DMS153 treated with DMSO at 0.1 percent for 48 hours (cell line): Measurements from ENCODE around the gene METRNL.

Source experiments
- DNase-seq: peaks from one replicate; lab custom pipeline; 2025; ENCODE audit not compliant: unreplicated experiment; lab: John Stamatoyannopoulos, UW

METRNL gene

GRCh38 chr17:83078378-83079351 lies 744 bp upstream of the METRNL start:
- DNase-seq, result no peak

DNA sequence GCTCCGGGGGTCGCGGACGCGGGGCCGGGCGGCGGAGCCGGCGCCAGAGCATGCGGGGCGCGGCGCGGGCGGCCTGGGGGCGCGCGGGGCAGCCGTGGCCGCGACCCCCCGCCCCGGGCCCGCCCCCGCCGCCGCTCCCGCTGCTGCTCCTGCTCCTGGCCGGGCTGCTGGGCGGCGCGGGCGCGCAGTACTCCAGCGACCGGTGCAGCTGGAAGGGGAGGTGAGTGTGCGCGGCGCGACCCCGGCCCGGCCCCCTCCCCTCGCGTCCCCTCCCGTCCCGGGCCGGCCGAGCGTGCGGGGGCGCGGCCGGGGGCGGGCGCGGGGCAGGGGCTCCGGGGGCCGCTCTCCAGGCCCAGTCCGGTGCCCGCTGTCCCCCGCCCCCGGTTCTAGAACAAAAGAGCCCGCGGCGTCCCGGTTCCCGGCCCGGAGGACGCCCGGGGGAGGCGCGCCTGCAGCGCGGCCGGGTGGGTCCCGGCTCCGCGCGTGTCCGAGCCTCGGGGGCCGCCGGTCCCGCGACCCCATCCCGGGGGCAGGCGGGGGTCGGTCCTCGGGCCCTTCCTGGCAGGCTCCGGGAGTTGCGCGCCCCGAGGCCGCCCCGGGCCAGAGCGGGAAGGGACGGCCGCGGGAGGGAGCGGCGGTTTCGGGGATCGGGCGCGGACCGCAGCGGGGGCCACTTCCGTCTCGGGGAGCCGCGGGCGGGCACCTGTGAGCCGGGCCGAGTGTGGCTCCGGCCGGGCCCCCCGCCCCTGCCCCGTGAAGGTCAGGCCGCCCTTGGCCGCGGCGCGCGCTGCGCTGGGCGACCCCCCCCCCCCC lies 563 bp downstream of the METRNL start:
- no peak for DNase-seq

DNA sequence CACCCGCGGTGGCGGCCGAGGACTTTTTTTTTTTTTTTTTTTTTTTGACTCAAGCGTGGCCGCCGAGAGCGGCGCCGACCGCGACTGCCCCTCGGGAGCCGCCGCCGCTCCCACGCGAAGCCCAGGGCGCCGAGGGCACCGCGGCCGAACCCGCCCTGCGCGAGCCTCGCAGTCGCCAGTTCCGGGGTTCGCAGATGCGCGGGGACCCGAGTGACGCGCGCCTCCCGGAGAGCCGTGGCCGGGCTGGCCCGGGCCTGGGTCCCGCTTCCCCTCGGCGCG lies 1.1 kb downstream of the METRNL start:
- DNase-seq, result no peak

GRCh38 chr17:83080858-83081683 lies 1.7 kb downstream of the METRNL start:
- no peak for DNase-seq

GRCh38 chr17:83081684-83082201 lies 2.3 kb downstream of the METRNL start:
- no peak for DNase-seq

DNA sequence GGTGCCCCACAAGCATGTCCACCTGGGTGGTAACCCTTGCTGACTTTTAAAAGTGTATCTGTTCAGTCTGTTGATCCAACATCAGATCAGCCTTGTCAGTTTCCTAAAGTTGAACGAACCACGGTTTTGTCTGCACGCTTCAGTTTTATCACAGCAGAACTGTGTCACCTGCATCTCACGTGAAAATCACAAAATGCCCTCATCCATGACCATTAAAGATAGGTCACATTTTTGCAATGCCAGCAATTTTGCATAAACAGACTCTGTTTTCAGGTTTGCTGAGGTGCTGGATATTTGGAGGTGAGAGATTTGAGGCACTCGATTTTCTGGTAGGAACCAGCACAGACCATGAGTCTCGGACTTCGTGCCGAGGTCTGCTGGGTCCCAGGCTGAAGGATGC lies 3.0 kb downstream of the METRNL start:
- no peak for DNase-seq

DNA sequence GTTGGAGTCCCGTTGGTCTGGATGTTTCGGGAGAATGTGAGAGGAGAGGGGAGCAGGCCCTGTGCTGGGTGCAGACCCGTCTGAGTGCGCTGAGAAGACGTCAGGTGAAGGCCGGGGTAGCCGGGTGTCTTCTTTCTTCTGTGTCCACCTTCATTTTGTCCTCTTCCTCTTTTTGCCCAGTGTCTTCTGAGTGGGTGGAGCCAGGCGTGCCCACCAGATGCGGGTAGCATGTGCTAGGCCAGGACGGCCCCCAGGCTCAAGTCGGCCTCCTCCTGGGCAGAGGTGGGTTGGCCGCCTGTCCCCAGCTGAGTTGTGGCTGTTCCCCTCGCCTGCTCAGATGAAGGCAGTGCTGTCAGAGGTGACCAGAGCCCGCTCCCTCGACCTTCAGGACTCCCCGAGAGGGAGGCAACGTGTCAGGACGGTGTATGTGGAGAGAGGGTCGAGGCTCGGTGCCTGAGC lies 3.5 kb downstream of the METRNL start:
- DNase-seq, result no peak

GRCh38 chr17:83083368-83084201 lies 4.2 kb downstream of the METRNL start:
- no peak for DNase-seq

GRCh38 chr17:83084214-83084613 lies 4.8 kb downstream of the METRNL start:
- no peak for DNase-seq

- DNase-seq, result peak; percentile 40
Observed at GRCh38 chr17:83084621-83085056, 5.2 kb downstream of the METRNL start.

- DNase-seq, result no peak
Observed at GRCh38 chr17:83085103-83085502, 5.7 kb downstream of the METRNL start.

GRCh38 chr17:83085526-83086198 lies 6.3 kb downstream of the METRNL start:
- DNase-seq, result no peak

- no peak for DNase-seq
Observed at GRCh38 chr17:83086199-83086880, 6.9 kb downstream of the METRNL start.

DNA sequence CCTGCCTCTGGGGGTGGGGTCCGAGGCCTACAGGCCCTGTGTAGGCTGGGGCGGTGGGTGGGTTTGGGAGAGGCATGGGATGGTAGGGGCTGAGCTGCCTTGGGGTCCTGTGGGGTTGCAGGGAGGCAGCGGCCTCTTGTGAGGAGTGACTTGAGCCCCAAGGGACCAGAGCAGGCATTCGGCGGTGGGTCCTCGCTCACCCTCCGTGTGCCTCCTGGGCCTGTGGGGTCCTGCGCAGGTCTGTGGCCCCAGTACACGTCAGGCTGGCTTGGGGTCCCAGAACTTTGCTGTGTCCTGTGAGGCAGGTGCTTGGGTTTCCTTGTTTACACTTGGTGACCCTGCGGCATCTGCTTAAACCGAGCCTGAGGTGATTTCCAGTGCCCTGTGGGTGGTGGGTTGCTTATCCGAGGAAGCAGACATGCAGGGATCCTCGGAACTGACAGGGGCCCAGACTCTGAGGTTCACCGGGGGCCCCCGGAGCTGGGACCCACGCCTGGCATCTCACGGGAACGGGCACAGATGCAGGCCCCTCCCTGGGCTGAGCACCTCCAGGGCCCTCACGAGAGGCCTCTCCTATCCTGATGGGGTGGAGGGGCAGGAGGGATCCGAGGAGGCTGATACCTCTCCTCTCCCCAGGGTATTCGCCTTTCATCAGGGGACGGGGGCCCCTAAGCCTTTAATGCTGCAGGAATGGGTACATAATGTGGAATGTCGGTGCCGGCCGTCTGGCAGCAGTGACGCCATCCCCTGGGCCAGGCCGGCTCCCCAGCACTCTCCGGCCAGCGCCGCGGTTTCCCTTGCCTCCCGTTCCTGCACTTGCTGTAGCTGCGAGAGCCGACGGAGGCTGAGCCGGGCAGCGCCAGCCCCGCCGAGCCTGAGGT lies 7.7 kb downstream of the METRNL start:
- DNase-seq, result no peak

GRCh38 chr17:83087788-83088360 lies 8.5 kb downstream of the METRNL start:
- no peak for DNase-seq

GRCh38 chr17:83088451-83088850 lies 9.0 kb downstream of the METRNL start:
- no peak for DNase-seq

DNA sequence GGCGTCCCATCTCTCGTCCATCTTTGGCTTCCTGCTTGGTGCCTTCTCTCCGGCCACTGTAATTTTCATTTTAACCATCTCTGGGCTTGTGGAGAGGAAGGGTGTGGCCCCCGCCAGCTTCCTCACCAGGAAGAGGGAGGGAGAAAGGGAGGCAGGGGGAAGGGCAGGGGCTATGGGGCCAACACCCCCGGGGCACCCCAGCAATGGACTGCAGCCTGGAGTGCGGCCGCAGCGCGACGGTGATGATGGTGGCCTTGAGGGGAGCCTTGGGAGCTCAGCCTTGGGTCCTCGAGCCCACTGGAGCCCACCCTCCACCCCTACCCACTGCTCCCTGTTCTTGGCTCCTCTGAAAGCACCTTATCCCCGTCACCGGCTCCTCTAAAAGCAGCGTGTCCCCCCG lies 9.5 kb downstream of the METRNL start:
- no peak for DNase-seq
